ENCODE measurements around the gene TRPM8.

- TF ChIP-seq CTCF (IDR thresholded peaks at IDR 0.05) (no peak), POLR2A (IDR thresholded peaks at IDR 0.05) (no peak)
Observed at GRCh38 chr2:234033174-234033573, 116.0 kb downstream of the TRPM8 start.

Data from testis (tissue), 2 donors.